HepG2 (cell line): ENCODE data around the gene FGF21. TPM values are rescaled to one million over a fixed set of nuclear protein-coding genes. Genes with fewer than 3 reads are reported as not detected.

Source experiments
- BHLHE40 ChIP-seq: IDR thresholded peaks from 2 replicates; pipeline ENCODE4 v1.6.1; 2011; ENCODE audit warnings: low read length, improper control_type of control experiment
- CSRNP1 ChIP-seq: sonication (generic); formaldehyde crosslinking; IDR thresholded peaks from 2 replicates; pipeline ENCODE4 v1.8.1; 2023; ENCODE audit warnings: mild to moderate bottlenecking, missing genetic modification reagents
- FOXO1 ChIP-seq: sonication (generic); formaldehyde crosslinking; IDR thresholded peaks from 2 replicates; pipeline ENCODE4 v1.4.0; 2020; ENCODE audit warnings: missing genetic modification reagents
- GATAD2A ChIP-seq: IDR thresholded peaks from 2 replicates; pipeline ENCODE4 v1.6.1; 2016
- NPAS2 ChIP-seq: sonication (generic); formaldehyde crosslinking; IDR thresholded peaks from 2 replicates; pipeline ENCODE4 v1.8.0; 2022; ENCODE audit warnings: mild to moderate bottlenecking, missing genetic modification reagents, borderline replicate concordance
- NR0B2 ChIP-seq: sonication (generic); formaldehyde crosslinking; IDR thresholded peaks from 2 replicates; pipeline ENCODE4 v1.4.0; 2020; ENCODE audit warnings: mild to moderate bottlenecking, missing genetic modification reagents
- RARA ChIP-seq: IDR thresholded peaks from 2 replicates; pipeline ENCODE4 v1.6.1; 2016; ENCODE audit warnings: missing genetic modification reagents, missing compliant biosample characterization
- SAFB2 ChIP-seq: sonication (generic); formaldehyde crosslinking; IDR thresholded peaks from 2 replicates; pipeline ENCODE4 v1.5.1; 2020; ENCODE audit warnings: missing genetic modification reagents, low read depth, mild to moderate bottlenecking, borderline replicate concordance
- SP4 ChIP-seq: sonication (generic); formaldehyde crosslinking; IDR thresholded peaks from 2 replicates; pipeline ENCODE4 v1.8.1; 2023; ENCODE audit warnings: mild to moderate bottlenecking, missing genetic modification reagents
- ZFP41 ChIP-seq: sonication (generic); formaldehyde crosslinking; IDR thresholded peaks from 2 replicates; pipeline ENCODE4 v1.4.0; 2020; ENCODE audit warnings: mild to moderate bottlenecking, missing genetic modification reagents, borderline replicate concordance
- ZNF256 ChIP-seq: sonication (generic); formaldehyde crosslinking; conservative IDR thresholded peaks from 2 replicates; pipeline ENCODE4 v1.4.0; 2020; ENCODE audit warnings: missing genetic modification reagents
- ZNF382 ChIP-seq: sonication (generic); formaldehyde crosslinking; IDR thresholded peaks from 2 replicates; pipeline ENCODE4 v1.5.0; 2020; ENCODE audit warnings: missing genetic modification reagents, mild to moderate bottlenecking, borderline replicate concordance
- ZSCAN9 ChIP-seq: IDR thresholded peaks from 2 replicates; pipeline ENCODE4 v1.6.1; 2016; ENCODE audit warnings: borderline replicate concordance
- polyA plus RNA-seq, 8 experiments: library from polyadenylated mRNA; depleted of rRNA in 3 of 8; stranded (reverse) in 7 of 8; unstranded in 1 of 8; fragments of >200 nt; fragmentation: Illumina TruSeq in 4 of 8; extraction: Trizol in 4 of 8; gene quantifications; 2 replicates each; pipeline versions ENCODE4 v1.2.1 to v1.2.3, GENCODE V29; 2011 to 2016; ENCODE audit warnings: low read depth in 4 of 8, missing spikeins in 1 of 8, mixed read lengths in 1 of 8; ENCODE audit not compliant: insufficient read depth in 1 of 8
- total RNA-seq, 5 experiments: library from RNA; depleted of rRNA; stranded (reverse); fragments of >200 nt; fragmentation: Illumina TruSeq; extraction: Trizol; gene quantifications; 2 replicates each; pipeline ENCODE4 v1.2.3, GENCODE V29; 2016; ENCODE audit warnings: low read depth in 1 of 5
- TF ChIP-seq, protein P1 (sequence below): sonication (generic); formaldehyde crosslinking; IDR thresholded peaks from 2 replicates; pipeline ENCODE4 v1.8.0; 2022; ENCODE audit warnings: mild to moderate bottlenecking, missing genetic modification reagents, borderline replicate concordance
- TF ChIP-seq, protein P2 (sequence below): sonication (generic); formaldehyde crosslinking; IDR thresholded peaks from 2 replicates; pipeline ENCODE4 v1.5.1; 2020; ENCODE audit warnings: missing genetic modification reagents, mild to moderate bottlenecking, borderline replicate concordance
- TF ChIP-seq, protein P3 (sequence below): sonication (generic); formaldehyde crosslinking; IDR thresholded peaks from 2 replicates; pipeline ENCODE4 v1.4.0; 2020; ENCODE audit warnings: mild to moderate bottlenecking, missing genetic modification reagents

The FGF21 gene
- total and polyA plus RNA-seq, 2 of the 13 experiments (the other 11 are each of a cell fraction or from before 2014, with no cell fraction given), result 0.17 TPM; not detected in 1

DNA sequence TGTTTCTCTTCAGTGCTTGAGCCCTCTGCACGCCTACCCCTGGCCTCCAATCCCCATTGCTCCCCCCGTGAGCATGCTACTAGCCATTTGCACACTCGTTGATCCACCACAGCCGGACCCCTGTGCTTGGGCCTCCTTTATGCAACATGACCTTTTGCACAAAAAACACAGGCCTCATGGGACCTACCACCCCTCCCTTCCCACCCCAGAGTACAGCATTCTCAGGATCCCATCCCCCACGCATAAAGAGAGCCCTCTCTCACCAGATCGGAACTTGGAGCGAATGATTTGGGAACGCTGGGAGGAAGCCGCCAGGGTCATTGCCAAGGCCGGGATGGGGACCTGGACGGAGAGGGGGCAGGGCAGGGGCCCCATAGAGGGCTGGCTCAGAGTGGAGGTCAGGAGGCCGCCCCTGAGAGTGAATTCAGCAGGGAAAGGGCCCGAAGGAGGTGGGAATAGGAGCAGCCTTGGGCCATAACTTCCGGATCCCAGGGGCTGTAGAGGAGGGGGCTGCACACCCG, 36.6 kb upstream of the FGF21 start (continued):
- TF ChIP-seq FOXO1 (CRISPR knock-in tag) (no peak), BHLHE40 (no peak), GATAD2A (CRISPR knock-in tag) (peak; percentile 49), ZFP41 (no peak), SP4 (CRISPR knock-in tag) (peak; percentile 14; the same call in 1 of the 2 replicates), ZNF382 (CRISPR knock-in tag) (no peak), NR0B2 (CRISPR knock-in tag) (no peak), ZNF256 (CRISPR knock-in tag) (no peak), ZSCAN9 (no peak), NPAS2 (CRISPR knock-in tag) (no peak), SAFB2 (CRISPR knock-in tag) (no peak), RARA (CRISPR knock-in tag) (peak; percentile 96), CSRNP1 (CRISPR knock-in tag) (peak; percentile 70; the same call in 1 of the 2 replicates)
- TF ChIP-seq, protein P1, sequence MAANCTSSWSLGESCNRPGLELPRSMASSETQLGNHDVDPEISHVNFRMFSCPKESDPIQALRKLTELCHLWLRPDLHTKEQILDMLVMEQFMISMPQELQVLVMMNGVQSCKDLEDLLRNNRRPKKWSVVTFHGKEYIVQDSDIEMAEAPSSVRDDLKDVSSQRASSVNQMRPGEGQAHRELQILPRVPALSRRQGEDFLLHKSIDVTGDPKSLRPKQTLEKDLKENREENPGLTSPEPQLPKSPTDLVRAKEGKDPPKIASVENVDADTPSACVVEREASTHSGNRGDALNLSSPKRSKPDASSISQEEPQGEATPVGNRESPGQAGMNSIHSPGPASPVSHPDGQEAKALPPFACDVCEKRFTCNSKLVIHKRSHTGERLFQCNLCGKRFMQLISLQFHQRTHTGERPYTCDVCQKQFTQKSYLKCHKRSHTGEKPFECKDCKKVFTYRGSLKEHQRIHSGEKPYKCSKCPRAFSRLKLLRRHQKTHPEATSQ (CRISPR knock-in tag), result 0 out of 2 replicates have a peak, but pooled peaks have one; percentile 18
- TF ChIP-seq, protein P2, sequence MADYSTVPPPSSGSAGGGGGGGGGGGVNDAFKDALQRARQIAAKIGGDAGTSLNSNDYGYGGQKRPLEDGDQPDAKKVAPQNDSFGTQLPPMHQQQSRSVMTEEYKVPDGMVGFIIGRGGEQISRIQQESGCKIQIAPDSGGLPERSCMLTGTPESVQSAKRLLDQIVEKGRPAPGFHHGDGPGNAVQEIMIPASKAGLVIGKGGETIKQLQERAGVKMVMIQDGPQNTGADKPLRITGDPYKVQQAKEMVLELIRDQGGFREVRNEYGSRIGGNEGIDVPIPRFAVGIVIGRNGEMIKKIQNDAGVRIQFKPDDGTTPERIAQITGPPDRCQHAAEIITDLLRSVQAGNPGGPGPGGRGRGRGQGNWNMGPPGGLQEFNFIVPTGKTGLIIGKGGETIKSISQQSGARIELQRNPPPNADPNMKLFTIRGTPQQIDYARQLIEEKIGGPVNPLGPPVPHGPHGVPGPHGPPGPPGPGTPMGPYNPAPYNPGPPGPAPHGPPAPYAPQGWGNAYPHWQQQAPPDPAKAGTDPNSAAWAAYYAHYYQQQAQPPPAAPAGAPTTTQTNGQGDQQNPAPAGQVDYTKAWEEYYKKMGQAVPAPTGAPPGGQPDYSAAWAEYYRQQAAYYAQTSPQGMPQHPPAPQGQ (CRISPR knock-in tag), result no peak
- TF ChIP-seq, protein P3, sequence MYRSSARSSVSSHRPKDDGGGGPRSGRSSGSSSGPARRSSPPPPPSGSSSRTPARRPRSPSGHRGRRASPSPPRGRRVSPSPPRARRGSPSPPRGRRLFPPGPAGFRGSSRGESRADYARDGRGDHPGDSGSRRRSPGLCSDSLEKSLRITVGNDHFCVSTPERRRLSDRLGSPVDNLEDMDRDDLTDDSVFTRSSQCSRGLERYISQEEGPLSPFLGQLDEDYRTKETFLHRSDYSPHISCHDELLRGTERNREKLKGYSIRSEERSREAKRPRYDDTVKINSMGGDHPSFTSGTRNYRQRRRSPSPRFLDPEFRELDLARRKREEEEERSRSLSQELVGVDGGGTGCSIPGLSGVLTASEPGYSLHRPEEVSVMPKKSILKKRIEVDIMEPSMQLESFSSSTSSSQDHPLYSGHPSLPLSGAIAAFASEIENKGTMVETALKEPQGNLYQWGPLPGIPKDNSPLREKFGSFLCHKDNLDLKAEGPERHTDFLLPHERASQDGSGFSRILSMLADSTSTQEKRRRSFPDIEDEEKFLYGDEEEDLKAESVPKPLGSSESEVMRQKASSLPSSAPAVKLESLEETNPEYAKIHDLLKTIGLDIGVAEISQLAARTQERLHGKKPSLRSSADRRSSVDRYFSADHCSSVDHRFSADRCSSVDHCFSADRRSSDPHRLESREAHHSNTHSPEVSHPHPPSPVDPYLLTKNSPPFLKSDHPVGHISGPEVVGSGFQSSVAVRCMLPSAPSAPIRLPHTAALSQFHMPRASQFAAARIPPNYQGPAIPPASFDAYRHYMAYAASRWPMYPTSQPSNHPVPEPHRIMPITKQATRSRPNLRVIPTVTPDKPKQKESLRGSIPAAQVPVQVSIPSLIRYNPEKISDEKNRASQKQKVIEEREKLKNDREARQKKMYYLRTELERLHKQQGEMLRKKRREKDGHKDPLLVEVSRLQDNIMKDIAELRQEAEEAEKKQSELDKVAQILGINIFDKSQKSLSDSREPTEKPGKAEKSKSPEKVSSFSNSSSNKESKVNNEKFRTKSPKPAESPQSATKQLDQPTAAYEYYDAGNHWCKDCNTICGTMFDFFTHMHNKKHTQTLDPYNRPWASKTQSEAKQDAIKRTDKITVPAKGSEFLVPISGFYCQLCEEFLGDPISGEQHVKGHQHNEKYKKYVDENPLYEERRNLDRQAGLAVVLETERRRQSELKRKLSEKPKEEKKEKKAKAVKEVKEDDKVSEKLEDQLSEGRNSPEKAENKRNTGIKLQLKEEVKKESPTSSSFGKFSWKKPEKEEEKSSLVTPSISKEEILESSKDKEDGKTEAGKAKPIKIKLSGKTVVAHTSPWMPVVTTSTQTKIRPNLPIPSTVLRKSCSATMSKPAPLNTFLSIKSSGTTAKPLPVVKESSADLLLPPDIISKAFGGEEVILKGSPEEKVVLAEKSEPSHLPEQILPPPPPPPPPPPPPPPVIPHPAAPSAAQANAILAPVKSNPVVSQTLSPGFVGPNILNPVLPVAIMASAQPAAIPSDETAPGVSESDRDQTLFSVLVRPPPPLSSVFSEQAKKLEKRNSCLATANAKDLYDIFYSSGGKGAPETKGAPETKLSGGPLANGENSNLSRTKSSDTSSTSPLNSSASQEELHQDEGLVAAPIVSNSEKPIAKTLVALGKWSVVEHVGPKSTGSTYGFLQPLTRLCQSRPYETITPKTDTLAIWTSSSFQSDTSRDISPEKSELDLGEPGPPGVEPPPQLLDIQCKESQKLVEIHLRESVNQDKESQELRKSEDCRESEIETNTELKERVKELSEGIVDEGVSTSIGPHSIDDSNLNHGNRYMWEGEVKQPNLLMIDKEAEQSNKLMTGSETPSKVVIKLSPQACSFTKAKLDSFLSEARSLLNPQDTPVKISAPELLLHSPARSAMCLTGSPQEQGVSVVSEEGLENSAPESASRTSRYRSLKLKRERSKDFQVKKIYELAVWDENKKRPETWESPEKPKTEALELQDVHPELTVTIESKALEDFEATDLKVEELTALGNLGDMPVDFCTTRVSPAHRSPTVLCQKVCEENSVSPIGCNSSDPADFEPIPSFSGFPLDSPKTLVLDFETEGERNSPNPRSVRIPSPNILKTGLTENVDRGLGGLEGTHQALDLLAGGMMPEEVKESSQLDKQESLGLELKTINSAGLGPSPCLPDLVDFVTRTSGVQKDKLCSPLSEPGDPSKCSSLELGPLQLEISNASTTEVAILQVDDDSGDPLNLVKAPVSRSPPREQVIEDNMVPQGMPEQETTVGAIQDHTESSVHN (CRISPR knock-in tag), result no peak
